Fibroblast of skin of right biceps (primary cell): ENCODE data around the gene THSD4.
A peak's percentile ranks its signal among the peaks of the same experiment; 100 is the strongest.

Source experiments
- DNase-seq: peaks from one replicate; pipeline ENCODE4 v3.0.0-alpha.2; 2013

Gene THSD4

DNA sequence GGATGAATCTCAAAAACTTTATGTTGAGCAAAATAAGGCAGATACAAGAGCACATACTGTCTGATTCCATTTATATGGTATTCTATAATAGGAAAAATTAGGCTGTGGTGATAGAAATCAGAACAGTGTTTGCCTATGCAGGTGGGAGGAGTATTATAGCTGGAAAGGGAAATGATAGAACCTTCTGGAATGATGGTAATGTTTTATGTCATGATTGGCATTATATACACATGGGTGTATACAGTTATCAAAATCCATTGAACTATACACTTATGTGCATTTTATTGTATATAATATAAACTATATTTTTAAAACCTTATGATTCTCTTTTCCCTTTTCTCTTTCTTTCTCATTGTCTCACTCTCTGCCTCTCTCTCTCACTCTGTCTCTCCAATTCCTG is 156.1 kb downstream of the THSD4 start:
- no peak for DNase-seq

DNA sequence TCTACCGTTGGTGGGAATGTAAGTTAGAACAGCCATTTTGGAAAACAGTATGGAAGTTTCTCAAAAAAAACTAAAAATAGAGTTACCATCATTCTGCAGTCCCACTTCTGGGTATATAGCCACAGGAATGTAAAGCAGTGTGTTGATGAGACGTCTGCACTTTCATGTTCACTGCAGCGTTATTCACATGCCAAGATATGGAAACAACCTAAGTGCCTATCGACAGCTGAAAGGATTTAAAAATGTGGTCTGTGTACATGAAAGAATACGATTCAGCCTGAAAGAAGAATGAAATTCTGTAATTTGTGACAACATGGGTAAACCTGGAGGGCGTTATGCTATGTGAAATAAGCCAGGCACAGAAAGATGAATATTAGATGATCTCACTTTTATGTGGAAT is 157.7 kb downstream of the THSD4 start:
- DNase-seq = peak; percentile 92

GRCh38 chr15:71273731-71274447 is 158.6 kb downstream of the THSD4 start:
- no peak for DNase-seq

GRCh38 chr15:71274448-71274798 is 159.2 kb downstream of the THSD4 start:
- no peak for DNase-seq

GRCh38 chr15:71275098-71275497 is 159.8 kb downstream of the THSD4 start:
- peak; percentile 77 for DNase-seq

DNA sequence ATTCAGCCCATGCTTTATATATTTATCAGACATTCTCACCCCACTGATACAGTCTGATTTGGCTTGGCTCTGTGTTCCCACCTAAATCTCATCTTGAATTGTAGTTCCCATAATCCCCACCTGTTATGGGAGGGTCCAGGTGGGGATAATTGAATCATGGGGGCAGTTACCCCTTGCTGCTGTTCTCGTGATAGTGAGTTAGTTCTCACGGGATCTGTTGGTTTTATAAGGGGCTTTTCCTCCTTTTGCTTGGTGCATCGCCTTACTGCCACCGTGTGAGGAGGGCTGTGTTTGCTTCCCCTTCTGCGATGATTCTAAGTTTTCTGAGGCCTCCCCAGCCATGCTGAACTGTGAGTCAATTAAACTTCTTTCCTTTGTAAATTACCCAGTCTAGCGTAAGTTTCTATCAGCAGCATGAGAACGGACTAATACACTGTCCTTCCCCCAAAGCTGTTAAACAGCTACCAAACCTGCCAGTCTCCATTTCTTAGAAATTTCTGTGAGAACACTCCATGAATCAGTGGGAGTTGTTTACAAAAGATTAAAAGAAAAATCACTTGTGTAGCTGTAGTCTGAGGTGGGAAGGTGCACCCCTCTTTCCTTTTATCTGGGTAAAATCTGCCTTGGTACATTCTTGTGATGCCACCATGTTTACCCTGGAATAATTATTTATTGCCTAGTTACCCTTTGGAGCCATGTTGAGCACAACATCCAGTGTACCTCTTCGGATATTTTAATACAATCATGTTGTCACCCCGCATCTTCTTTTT is 160.5 kb downstream of the THSD4 start:
- DNase-seq = no peak

GRCh38 chr15:71276336-71276665 is 161.0 kb downstream of the THSD4 start:
- DNase-seq = no peak

GRCh38 chr15:71278989-71279756 is 163.9 kb downstream of the THSD4 start:
- DNase-seq = peak; percentile 96

GRCh38 chr15:71279757-71280141 is 164.5 kb downstream of the THSD4 start:
- no peak for DNase-seq

GRCh38 chr15:71280206-71280605 is 164.9 kb downstream of the THSD4 start:
- DNase-seq = no peak

GRCh38 chr15:71281256-71281655 is 166.0 kb downstream of the THSD4 start:
- DNase-seq = peak; percentile 45

DNA sequence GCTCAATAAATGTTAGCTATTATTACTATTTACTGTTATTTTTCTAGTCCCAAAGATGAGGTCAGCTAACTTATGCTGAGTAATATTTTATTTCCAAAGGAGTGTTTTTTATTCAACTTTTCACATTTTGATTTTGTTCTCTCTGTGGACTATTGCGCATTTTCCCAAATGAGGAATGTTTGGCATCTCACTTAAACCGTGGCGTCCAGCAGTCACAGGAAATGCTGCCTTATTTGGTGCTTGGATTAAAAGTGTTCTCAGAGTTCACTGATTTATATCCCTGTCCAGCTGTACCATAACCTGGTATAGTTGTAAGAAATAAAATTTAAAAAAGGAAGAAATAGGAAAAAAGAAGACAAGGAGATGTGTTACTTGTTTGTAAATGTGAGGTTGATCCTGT is 166.8 kb downstream of the THSD4 start:
- DNase-seq = peak; percentile 70

DNA sequence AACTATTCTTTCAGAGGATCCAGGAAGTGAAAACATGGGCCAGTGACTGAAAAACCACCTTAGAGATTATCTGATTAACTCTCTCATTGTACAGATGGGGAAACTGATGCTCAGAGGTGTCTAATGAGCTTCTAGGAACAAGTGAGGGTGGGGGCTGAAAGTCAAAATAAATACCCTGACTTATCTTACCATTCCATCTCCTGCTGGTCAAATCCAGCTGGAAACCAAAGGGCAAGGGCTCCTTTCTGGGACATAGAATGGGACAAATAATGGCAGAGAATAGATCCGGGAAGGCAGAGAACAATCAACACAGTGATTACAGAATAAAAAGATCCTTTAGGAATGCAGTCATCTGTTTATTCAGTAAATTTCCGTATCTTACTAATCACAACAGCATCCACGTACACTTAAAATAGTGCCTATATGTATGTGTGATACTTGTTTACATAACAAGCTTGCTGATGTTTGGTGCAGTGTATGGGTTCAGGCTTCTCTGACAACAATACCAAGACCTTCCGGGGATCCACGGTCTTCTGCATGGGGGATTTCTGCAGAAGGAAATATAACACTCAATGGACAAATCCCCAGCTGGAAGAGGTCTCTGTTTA is 173.2 kb downstream of the THSD4 start:
- DNase-seq = no peak

DNA sequence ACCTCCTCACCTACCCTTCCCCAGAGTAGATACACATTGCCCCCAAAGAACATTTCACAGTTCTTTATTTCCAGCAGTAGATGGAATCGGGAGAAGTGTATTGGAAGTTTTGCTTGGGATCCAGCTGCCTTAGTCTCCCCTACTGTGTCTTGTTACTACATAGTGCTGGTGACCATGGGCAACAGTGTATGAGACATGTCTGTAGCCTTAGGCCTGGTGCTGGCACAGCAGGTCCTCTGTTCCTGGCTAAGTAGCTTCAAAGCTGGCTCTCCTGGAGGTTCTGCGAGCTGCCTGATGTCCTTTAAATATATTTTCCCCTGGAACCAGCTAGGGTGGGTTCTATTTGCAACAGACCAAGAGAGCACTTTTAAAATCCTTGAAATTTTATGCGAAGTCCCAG is 174.7 kb downstream of the THSD4 start:
- no peak for DNase-seq

DNA sequence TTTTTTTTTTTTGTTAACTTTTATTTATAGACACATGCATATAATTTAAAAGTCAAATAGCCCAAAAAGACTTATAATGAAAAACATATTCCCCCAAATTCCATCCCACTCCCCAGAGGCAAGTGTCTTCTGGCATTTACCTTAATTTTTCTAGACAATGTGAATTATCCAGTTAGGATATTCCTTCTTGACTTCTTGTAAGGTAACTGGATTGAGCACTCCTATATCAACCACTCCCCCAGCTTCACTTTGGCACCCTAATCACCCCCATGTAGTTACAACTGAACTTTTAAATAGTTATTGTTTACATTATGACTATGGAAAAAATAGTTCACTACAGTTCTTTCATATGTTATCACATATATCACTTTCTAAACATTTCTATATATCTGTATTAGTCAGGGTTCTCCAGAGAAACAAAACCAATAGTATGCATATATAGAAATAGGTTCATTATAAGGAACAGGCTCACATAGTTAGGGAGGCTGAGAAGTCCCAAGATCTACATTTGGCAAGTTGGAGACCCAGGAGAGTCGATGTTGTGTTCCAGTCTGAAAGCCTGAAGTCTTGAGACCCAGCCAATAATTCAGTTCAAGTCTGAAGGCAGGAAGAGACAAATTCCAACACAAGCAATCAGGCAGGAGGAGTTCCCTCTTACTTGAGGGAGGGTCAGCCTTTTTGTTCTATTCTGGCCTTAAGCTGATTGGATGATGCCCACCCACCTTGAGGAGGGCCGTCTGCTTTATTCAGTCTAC is 175.8 kb downstream of the THSD4 start:
- DNase-seq = no peak

- no peak for DNase-seq
Observed at GRCh38 chr15:71291723-71292122, 176.5 kb downstream of the THSD4 start.

- no peak for DNase-seq
Observed at GRCh38 chr15:71293723-71294122, 178.5 kb downstream of the THSD4 start.

- peak; percentile 95 for DNase-seq
Observed at GRCh38 chr15:71294251-71294910, 179.1 kb downstream of the THSD4 start.

DNA sequence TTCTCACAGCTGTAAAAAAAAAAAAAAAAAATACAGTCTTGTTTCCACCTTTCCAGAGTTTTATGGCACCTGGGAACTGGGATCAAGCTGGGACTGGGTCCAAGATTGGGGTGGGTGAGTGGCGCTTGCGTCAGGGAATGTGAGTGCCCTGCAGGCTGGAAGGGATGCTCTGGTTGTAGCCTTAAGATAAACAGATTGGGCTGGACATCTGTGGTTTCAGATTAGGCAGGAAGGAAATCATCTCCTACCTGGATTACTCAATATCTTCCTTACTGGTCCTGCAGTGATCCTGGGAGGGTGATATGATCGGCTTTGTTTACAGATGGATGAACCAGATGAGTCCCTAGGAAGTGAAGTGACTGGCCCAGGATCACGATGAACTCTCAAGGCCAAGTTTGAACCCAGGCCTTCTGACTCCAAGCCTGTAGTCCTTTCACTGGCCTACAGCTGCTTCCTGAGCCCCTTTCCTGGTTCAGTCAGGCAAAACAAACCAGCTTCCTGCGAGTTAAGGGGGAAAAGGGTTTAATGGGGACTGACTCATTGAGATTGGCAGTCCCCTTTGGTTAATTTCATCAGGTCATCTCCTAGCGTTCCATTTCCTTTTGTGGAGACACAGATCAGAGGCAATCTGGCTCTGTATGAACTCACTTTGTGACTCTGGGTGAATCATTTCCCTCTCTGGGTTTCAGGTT is 179.8 kb downstream of the THSD4 start:
- DNase-seq = peak; percentile 100

GRCh38 chr15:71295603-71296314 is 180.5 kb downstream of the THSD4 start:
- peak; percentile 89 for DNase-seq

DNA sequence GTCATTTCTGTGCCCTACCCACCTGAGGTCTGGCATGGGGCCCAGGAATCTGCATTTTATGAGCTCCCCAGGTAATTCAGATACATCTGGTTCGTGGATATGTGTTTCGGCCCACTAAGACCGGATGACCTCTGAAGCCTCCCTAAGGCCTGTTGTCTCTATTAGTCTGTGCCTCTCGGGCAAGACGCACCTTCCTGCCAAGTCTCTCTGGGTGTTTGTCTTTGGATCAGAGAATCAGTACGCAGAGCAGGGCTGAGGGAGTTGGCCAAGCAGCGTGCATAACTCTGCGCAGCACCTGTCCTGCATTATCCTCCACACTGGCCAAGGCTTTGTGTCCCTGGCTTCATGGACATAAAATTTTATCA is 181.0 kb downstream of the THSD4 start:
- DNase-seq = no peak
